OCI-LY7 (cell line): ENCODE results near the gene CAMK2B. TPM values are rescaled to one million over a fixed set of nuclear protein-coding genes. Genes with fewer than 3 reads are reported as not detected.

Experiments used
- BruUV-seq: library from RNA; stranded (reverse); fragments of 400-500 nt; replicated peaks from 2 replicates; lab custom pipeline; 2021; lab: Mats Ljungman, UMichigan
- CTCF ChIA-PET: fragments of 300-600 bp; sonication (Branson Sonifier 250); formaldehyde crosslinking; loops from one replicate; lab custom pipeline; 2022; ENCODE audit warnings: antibody characterized with exemption; ENCODE audit not compliant: unreplicated experiment; lab: Charles Lee
- POLR2A ChIA-PET: fragments of 300-600 bp; sonication (Branson Sonifier 250); formaldehyde crosslinking; loops from one replicate; lab custom pipeline; 2022; ENCODE audit warnings: antibody characterized with exemption; lab: Charles Lee
- DNase-seq: peaks from one replicate; pipeline ENCODE4 v3.0.0-alpha.2; 2015; ENCODE audit warnings: low spot score
- H2AFZ ChIP-seq: fragments of 200-600 bp; sonication (generic), shearing (Covaris generic); 2 replicates; pipeline ENCODE4 v1.6.1; 2014; ENCODE audit warnings: mild to moderate bottlenecking, antibody characterized with exemption, low read length, moderate library complexity
- H3K27ac ChIP-seq: fragments of 200-600 bp; sonication (generic); 2 replicates; pipeline ENCODE4 v1.5.1; 2014; ENCODE audit warnings: mixed run types, low read depth, mild to moderate bottlenecking, moderate library complexity, low read length, inconsistent platforms; ENCODE audit not compliant: poor library complexity, severe bottlenecking
- H3K36me3 ChIP-seq: fragments of 200-600 bp; sonication (generic); 2 replicates; pipeline ENCODE4 v1.6.1; 2014; ENCODE audit warnings: mild to moderate bottlenecking, antibody characterized with exemption, low read length, moderate library complexity, mixed read lengths; ENCODE audit not compliant: insufficient read depth
- H3K4me1 ChIP-seq: fragments of 200-600 bp; sonication (generic); 2 replicates; pipeline ENCODE4 v1.5.1; 2014; ENCODE audit warnings: mild to moderate bottlenecking, low read length; ENCODE audit not compliant: insufficient read depth, poor library complexity, severe bottlenecking
- H3K4me2 ChIP-seq: fragments of 200-600 bp; sonication (generic); 2 replicates; pipeline ENCODE4 v1.6.1; 2014; ENCODE audit warnings: mild to moderate bottlenecking, low read length
- H3K4me3 ChIP-seq: fragments of 200-600 bp; sonication (generic); 2 replicates; pipeline ENCODE4 v1.5.1; 2014; ENCODE audit warnings: mild to moderate bottlenecking, low read depth, low read length; ENCODE audit not compliant: poor library complexity, severe bottlenecking
- H3K79me2 ChIP-seq: fragments of 200-600 bp; sonication (generic); 2 replicates; pipeline ENCODE4 v1.6.1; 2016; ENCODE audit warnings: low read depth, mild to moderate bottlenecking, low read length, moderate library complexity, mixed read lengths; ENCODE audit not compliant: insufficient read depth
- H3K9me2 ChIP-seq: fragments of 200-600 bp; sonication (generic); 2 replicates; pipeline ENCODE4 v1.6.1; 2016; ENCODE audit warnings: mild to moderate bottlenecking, low read length, mixed read lengths; ENCODE audit not compliant: insufficient read depth
- H3K9me3 ChIP-seq: fragments of 200-600 bp; sonication (generic); 2 replicates; pipeline ENCODE4 v1.6.1; 2014; ENCODE audit warnings: mild to moderate bottlenecking, mixed run types, low read length, mixed read lengths
- H4K20me1 ChIP-seq: fragments of 200-600 bp; sonication (generic); 2 replicates; pipeline ENCODE4 v1.6.1; 2014; ENCODE audit warnings: mild to moderate bottlenecking, antibody characterized with exemption, low read length, moderate library complexity, mixed read lengths; ENCODE audit not compliant: insufficient read depth
- CTCF ChIP-seq: fragments of 200-600 bp; sonication (generic); conservative IDR thresholded peaks from 2 replicates; pipeline ENCODE4 v1.5.1; 2014; ENCODE audit warnings: mild to moderate bottlenecking, antibody characterized with exemption, low read length, moderate library complexity, mixed read lengths
- EZH2phosphoT487 ChIP-seq: fragments of 200-600 bp; sonication (generic); IDR thresholded peaks from 2 replicates; pipeline ENCODE4 v1.6.1; 2018; ENCODE audit warnings: low read depth, borderline replicate concordance, mild to moderate bottlenecking, mixed run types, antibody characterized with exemption, low read length, moderate library complexity, mixed read lengths
- intact Hi-C: fragments of 100-400 bp; cut with micrococcal nuclease; formaldehyde crosslinking; loops from one replicate; pipeline ENCODE4 v1.10.0; 2022; ENCODE audit not compliant: unreplicated experiment
- total RNA-seq, 2 experiments: library from RNA; depleted of rRNA in 1 of 2; stranded (reverse); fragments of >200 nt in 1 of 2; shearing (Covaris generic) in 1 of 2; gene quantifications; 2 replicates each; pipeline ENCODE4 v1.2.3, GENCODE V29; 2014 to 2022

The CAMK2B gene
- total RNA-seq, 2 experiments from 2014 or later: 0.66 to 1.1 TPM

- no TSS peak for BruUV-seq
Observed at GRCh38 chr7:44194562-44195145, 130.7 kb downstream of the CAMK2B start.

GRCh38 chr7:44194069-44194468, 131.3 kb downstream of the CAMK2B start:
- no TSS peak for BruUV-seq
- Histone ChIP-seq H3K79me2 (no peaks in the 10 kb centered on the region), H3K9me2 (no peaks in the 10 kb centered on the region), H2AFZ (no peak overlapping the region), H3K36me3 (no peaks in the 10 kb centered on the region), H3K27ac (no peak overlapping the region), H3K4me1 (peaks cover 17% of the 10 kb centered on the region), H3K9me3 (no peaks in the 10 kb centered on the region), H3K4me2 (no peak overlapping the region), H3K4me3 (no peak overlapping the region), H4K20me1 (no peaks in the 10 kb centered on the region)
- no peak for TF ChIP-seq EZH2phosphoT487
- no peak for TF ChIP-seq CTCF
- DNase-seq: no peak
- ChIA-PET CTCF (no interaction called here), POLR2A (no interaction called here)
- intact Hi-C loops: no loop called here

More at GRCh38 chr7:44194562-44195145, 130.7 kb downstream of the CAMK2B start:
- H3K4me1 ChIP-seq: peaks cover 17% of the 10 kb centered on the region
- H3K36me3 ChIP-seq: no peaks in the 10 kb centered on the region
- H3K9me3 ChIP-seq: no peaks in the 10 kb centered on the region
- H3K4me2 ChIP-seq: no peak overlapping the region
- CTCF ChIA-PET: no interaction called here
- no peak for DNase-seq
- H3K4me3 ChIP-seq: no peak overlapping the region
- intact Hi-C loops: loop anchor here (5.0 kb wide), 1 partner anchor 172 kb away; no protein-coding TSS in a partner anchor
- H3K79me2 ChIP-seq: no peaks in the 10 kb centered on the region
- POLR2A ChIA-PET: no interaction called here
- H3K27ac ChIP-seq: no peak overlapping the region
- no peaks in the 10 kb centered on the region for H4K20me1 ChIP-seq
- no peak overlapping the region for H2AFZ ChIP-seq
- no peak for TF ChIP-seq EZH2phosphoT487
- no peak for TF ChIP-seq CTCF
- no peaks in the 10 kb centered on the region for H3K9me2 ChIP-seq

GRCh38 chr7:44193011-44193802, 132.2 kb downstream of the CAMK2B start:
- Histone ChIP-seq H4K20me1 (no peaks in the 10 kb centered on the region), H3K79me2 (no peaks in the 10 kb centered on the region), H2AFZ (no peak overlapping the region), H3K4me2 (no peak overlapping the region), H3K4me3 (no peak overlapping the region), H3K27ac (no peak overlapping the region), H3K36me3 (no peaks in the 10 kb centered on the region), H3K9me3 (no peaks in the 10 kb centered on the region), H3K4me1 (peaks cover 17% of the 10 kb centered on the region), H3K9me2 (no peaks in the 10 kb centered on the region)
- ChIA-PET POLR2A (no interaction called here), CTCF (interaction anchor here (0.9 kb wide), 1 partner anchor 112 kb away, joined by 4 read pairs; no protein-coding TSS in a partner anchor)
- no TSS peak for BruUV-seq
- peak; percentile 27 for DNase-seq
- TF ChIP-seq CTCF: no peak
- TF ChIP-seq EZH2phosphoT487: no peak
- intact Hi-C loops: no loop called here
